GM19025 (cell line): ENCODE data around the gene APOBEC3C.
"Not testable (repeated sequence)": the region's sequence is repeated elsewhere in the genome, so short reads cannot be mapped to it uniquely, and the experiment has no call there.

Experiments
- ATAC-seq: cut with Tn5 transposase; IDR thresholded peaks from one replicate; pipeline ENCODE4 v1.9.1; 2021; ENCODE audit warnings: mild to moderate bottlenecking, low read depth, moderate library complexity; ENCODE audit not compliant: unreplicated experiment

APOBEC3C gene

DNA sequence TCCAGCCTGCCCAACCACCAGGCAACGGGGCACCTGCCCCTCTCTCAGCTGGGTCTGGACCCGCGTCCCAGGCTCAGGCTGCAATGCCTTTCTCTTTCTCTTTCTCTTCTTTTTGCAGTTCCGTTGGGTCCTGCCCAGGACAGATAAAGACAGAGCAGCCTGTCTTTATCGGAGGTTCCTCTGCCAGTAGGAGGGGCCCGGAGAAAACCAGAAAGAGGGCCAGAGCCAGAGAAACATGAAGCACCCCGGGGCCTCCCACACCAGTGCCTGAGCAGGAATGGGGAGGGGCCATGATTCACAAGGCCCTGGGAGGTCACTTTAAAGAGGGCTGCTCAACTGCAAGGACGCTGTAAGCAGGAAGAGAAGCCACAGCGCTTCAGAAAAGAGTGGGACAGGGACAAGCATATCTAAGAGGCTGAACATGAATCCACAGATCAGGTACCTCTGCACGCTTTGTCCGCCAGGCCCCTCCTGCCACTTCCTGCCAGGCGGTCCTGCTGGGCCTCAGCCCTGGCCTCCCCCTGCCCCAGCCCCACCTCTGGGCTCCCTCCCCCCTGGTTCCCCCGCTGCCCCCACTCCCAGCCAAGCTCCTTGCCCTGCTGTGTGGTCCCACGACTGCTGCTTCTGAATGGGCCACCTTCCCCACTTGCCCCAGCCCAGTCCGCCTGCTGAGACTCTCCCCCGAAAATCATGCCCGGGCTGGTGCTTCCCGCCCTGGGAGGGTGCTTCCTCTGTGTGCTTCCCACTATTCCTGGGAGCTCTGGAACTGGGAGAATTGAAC lies at the start of gene APOBEC3C:
Gene APOBEC3C, plus strand, starts transcription at position 316 of the 781 bp plus-strand sequence. Its CDS starts 106 bp downstream, at position 422.
- ATAC-seq: peak; percentile 81

DNA sequence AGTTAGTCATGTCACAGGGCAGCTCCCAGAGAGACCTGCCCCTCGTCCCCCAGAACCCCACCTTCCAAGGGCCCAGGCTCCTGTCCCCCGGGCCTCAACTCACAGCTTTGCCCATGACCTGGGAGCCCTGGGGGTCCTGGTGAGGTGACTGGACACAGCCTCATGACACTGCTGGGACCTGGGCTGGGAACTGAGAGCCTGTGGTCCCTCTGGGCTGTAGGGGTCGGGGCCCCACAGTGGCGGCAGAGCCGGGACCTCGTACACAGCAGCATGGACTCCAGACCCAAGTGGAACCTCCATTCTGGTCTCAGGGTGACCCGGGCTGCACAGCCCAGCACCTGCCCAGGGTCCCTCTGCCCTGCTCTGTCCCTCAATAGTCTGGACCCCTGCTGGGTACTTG lies 49.8 kb upstream of the APOBEC3C start:
- ATAC-seq: no peak

DNA sequence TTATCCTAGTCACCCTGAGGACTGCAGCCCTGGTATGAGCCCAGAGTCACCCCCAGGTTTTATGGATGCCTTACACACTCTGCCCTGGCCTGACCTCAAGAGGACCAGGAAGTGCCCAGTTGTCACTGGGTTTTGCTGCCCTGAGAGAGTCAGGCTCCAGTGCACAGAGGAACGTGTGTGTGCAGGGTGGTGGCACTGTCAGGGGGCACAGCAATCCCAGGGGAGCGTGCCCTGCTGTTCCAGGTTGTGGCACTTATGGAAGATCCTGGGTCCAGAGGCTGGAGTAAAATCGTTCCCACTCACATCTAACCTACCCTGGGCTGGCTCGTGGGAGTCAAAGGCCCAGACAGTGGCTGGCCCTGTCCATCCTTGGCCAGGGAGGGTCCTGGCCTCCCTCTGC lies 49.1 kb upstream of the APOBEC3C start:
- ATAC-seq: no peak

DNA sequence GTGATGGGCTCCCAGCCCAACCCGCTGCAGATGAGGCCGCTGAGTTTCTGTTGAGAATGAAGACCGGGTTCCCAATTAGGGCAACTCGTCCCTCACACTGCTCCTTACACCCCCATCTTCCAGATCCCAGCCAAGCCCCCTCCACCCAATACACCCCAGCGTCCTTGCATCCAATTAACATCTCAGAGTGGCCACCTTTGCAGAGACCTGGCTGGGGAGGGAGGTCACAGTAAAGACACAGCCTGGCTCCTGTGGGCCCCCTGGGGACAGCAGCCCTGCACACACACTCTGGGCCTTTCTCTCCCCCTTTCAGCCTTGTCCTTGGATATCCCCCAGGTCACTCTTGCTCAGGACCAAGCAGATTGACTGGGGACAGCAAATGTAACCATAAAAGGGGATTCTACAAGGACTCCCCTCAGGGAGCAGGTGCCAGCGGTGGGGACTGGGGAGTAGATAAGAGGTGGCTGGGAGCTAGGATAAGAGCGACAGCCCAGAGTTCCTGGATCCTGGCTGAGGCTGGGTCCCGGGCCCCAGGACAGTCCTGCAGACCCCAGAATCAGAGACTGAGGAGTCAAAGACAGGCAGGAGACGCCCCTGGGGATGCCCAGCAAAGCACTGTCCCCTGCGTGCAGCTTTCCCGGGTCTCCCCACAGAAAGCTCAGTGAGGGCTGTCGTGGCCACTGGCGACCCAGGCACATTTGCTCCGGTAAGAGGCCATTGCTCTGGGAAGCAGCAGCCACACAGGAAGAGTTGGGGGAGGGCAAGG lies 48.3 kb upstream of the APOBEC3C start:
- ATAC-seq: no peak

DNA sequence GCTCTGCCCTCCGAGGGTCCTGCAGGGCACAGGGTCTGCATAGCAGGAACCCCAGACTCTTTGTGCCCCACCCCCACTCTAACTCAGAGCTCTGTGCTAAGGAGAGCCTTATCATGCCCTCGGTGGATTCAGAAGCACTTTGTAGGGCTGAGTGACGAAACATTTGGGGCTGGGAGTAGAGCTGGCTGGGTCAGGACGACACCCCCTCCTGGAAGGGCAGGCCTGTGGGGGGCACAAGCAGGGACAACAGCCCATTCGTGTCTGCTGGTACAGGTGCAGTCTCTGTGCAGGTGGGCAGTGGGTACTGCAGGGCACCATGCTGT lies 47.7 kb upstream of the APOBEC3C start:
- ATAC-seq: no peak

DNA sequence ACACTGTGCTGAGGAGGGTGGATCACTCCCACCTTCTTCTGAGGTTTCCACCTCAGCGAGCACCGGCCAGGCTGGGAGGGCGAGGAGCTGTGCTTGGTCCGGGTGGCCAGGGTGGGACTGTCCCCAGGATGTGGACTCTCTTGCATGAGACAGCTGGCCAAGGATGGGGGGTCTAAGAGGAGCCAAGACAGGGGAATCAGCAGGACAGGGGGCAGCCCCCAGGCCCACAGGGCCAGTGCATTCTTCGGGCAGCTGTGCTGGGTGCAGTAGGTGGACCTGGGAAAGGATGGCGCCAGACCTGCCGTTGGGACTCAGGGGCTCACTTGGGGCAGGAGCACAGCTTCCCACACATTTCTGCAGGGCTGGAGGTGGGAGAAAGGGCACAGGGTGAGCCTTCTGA lies 47.1 kb upstream of the APOBEC3C start:
- no peak for ATAC-seq

DNA sequence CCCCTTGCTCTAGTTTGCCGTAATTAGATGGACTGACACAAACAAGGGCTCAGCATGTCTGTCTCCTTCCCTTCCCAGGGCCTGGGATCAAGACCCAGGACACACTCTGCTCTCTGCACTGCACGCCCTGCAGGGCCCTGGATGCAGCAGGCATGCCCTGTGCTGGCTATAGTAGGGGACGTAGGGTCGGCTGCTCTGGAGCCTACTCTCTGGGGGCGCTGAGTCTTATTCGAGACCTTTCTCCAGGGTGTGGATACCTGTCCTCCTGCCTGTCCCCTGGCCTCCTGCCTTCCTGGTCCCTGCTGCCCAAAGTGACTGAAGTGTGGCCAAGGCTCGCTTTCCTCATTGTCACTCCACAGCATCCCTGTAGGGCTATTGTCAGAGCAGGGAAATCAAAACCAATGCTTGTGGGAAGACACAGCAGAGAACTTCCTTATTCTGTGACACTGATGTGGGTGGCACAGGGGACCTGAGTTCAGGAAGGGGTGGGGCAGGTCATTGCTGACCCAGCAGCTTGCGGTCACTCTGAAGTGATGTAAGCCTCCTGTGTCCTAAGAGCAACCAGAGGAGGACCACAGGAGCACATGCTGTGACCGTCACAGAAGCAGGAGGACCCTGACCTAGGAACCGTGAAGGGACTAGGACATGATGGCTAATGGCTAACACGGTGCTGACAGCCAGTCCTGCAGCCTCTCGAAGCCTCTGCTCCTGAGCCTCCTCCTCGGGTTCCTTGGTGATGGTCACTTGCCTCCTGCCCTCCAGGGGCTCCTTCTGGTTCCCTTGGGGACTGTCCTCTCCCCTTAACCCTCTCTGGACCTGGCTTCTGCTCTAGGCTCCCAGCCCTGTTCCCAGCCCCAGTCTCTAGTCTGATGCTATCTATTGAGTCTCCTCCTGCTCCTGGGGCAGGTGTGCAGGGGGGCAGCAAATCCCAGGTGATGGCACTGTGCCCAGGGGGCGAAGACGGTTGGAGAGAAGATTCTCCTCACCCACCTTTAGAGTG lies 46.3 kb upstream of the APOBEC3C start:
- no peak for ATAC-seq

DNA sequence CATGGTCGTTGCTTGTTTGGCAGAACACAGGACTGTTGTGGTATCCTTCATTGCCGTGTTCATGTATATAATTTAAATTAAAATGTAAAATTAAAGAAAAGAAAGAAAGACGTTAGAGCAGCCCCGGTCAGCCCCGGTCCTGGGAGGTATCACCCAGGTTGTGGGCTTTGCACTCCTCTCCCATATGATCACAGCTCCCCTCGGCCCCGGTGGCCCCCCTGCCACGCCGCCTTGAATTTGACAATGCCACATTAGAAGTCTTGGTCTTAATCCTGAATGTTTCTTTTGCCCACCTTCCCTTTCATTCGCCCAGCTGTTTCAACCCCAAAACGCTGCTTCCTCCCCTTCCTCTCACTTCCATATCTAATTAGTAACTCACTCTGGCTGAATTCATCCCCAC lies 45.3 kb upstream of the APOBEC3C start:
- ATAC-seq: no peak

DNA sequence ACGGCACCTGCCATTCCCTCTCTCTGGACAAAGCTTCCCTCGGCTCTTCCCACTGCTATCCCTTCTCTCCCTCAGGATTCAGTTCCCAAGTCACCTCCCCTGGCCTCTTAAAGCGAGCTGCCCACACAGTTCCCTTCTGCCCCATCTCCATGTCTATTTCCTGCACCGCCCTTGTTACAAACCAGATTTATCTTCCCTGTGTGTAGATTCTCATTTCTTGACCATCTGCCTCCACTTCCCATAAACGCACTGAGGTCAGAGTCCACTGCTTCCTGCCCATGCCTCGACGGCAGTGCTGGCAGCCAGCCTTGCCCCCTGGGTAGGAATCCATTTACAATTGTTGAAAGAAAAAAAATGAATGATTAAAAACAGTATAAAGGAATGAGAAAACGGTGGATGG lies 43.5 kb upstream of the APOBEC3C start:
- ATAC-seq: no peak

DNA sequence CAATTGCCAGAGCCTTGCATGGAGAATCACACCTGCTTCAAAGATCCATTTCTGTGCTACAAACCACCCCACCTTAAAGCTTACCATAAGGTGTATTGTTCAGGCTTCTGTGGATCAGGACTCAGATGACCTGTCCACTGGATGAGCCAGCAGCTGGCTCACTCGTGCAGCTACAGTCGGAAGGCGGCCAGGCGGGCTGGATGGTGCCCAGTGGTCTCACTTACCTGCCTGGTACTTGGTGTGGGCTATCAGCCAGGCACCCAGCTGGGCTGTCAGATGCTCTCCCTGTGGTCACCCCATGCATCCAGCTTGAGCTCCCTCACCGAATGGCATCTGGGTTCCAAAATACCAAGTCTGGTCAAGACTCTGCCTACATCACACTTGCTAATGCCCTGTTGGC lies 42.9 kb upstream of the APOBEC3C start:
- ATAC-seq: no peak

DNA sequence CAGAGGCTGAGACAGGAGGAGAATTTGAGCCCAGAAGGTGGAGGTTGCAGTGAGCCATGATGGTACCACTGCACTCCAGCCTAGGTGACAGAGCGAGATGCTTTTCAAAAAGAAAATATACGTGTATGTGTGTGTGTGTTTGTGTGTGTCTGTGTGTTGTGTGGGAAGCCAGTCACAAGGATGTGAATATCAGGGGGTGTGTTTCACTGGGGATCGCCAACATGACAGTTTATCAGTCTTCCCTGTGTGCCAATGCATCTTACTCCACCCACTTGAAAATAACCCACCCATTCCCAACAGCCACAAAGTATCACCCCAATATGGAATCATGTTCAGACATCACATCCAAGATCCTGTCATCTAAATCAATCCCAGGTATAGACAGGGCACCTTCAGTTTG lies 42.3 kb upstream of the APOBEC3C start:
- no peak for ATAC-seq

DNA sequence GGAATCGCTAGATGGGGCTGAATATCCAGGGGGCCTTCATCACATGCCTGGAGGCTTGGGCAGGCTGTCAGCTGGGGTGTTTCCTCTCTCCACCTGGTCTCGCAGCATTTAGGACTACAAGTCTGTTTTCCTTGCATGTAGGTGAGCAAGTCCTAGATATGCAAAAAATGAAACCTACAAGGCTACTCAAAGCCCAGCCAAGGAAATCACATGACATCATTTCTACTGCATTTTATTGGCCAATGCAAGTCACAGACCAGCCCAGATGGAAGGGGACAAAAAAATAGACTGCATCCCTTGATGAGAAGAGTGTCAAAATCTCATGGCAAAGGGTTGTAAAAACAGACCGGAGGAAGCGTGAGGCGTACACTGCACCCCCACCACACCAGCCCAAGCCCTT lies 41.5 kb upstream of the APOBEC3C start:
- ATAC-seq: no peak

DNA sequence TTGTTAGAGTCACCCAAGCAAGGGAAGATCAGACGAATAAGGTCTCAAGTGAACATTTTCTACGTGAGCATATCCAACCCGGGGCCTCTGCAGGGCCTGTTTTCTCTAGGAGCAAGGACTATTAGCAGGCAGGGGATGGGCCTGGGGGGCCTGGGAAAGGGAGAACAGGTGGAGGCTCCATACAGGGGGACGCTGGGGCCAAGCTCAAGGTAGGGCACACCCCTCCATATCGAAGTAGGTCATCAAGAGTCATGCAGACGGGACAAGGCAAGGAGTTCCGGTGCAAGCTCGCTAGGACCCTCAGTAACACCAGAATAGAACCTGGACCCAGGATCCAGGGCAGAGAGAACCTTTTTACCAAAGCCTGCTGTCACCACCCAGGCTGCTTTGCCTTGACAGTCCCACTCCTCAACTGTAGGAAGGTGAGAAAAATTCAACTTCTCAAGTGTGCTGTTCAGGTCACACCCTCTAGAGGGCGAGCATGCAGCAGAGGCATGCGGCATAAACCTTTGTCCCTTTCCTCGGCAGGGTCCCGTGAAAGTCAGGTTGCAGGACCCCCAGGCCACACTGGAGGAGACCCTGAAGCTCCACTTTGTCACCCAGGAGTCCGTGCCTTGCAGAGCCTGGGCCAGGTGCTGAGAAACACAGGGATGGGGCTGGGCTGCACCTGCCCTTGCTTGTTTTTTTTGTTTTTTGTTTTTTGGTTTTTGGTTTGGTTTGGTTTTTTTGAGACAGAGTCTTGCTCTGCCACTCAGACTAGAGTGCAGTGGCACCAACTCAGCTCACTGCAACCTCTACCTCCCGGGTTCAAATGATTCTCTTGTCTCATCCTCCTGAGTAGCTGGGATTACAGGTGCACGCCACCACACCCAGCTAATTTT lies 40.5 kb upstream of the APOBEC3C start:
- no peak for ATAC-seq

DNA sequence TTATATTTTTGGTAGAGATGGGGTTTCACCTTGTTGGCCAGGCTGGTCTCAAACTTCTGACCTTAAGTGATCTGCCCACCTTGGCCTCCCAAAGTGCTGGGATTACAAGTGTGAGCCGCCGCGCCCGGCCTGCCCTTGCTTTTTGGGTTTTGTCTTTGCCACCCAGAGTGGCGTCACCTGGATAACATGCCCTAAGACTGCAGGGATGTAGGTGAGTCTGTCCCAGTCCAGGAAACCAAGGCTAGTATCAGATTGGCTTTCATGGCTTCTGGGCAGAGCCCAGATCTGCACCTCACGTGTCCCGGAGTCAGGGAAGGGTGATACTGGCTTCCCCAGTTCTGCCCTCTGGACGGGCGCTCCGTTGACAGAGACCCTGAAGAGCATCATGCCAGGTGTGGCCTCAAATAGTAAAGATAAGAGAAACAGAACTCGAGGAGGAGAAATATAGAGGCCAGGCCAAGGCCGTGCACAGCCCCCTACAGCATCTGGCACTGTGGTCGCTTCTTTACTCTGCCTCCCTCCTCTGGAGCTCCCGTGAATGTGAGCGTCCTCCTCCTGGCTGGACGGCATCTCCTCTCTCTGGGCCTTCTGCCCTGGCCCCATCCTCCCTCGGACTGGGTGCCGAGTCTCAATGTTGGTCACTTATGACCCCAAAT lies 39.8 kb upstream of the APOBEC3C start:
- no peak for ATAC-seq

DNA sequence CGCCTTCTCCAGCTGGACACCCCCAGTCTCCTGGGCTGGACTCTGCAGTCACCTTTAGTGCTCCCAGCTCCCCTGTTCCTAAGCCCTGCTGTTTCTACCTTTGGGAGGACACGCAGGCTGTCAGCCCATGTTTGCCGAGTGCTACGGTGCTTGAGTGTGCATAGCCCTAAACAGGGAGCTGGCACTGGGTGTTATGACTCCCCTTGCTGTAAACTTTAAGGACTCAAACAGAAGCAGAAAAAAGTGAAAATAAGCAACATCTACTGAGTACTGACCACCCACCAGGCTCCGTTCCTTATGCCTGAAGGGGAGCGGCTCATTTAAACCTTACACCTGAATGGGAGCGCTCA lies 39.3 kb upstream of the APOBEC3C start:
- ATAC-seq: no peak

DNA sequence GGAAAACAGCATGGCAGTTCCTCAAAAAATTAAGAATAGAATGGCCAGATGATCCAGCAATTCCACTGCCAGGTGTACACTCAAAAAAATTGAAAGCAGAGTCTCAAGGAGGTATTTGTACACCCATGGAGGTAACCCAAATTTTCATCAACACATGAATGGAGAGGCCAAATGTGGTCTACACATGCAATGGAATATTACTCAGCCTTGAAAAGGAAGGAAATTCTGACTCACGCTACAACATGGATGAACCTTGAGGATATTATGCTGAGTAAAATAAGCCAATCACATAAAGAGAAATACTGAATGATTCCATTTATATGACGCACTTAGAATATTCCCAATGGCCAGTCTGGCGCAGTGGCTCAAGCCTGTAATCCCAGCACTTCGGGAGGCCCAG lies 36.8 kb upstream of the APOBEC3C start:
- not testable (repeated sequence) for ATAC-seq

DNA sequence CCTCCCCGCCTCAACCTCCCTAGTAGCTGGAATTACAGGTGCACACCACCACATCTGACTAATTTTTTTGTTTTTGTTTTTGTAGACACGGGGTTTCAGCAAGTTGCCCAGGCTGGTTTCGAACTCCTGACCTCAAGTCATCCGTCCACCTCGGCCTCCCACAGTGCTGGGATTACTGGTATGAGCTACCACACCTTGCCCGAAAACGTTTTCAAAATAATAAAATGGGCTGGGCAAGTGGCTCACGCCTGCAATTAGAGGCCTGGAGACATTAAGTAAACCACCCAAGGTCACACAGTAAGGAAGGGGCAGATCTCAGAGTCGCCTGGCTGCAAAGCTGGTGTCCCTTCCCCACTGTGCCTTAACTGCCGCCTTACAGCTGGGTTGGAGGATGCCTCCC lies 33.5 kb upstream of the APOBEC3C start:
- ATAC-seq: not testable (repeated sequence)

DNA sequence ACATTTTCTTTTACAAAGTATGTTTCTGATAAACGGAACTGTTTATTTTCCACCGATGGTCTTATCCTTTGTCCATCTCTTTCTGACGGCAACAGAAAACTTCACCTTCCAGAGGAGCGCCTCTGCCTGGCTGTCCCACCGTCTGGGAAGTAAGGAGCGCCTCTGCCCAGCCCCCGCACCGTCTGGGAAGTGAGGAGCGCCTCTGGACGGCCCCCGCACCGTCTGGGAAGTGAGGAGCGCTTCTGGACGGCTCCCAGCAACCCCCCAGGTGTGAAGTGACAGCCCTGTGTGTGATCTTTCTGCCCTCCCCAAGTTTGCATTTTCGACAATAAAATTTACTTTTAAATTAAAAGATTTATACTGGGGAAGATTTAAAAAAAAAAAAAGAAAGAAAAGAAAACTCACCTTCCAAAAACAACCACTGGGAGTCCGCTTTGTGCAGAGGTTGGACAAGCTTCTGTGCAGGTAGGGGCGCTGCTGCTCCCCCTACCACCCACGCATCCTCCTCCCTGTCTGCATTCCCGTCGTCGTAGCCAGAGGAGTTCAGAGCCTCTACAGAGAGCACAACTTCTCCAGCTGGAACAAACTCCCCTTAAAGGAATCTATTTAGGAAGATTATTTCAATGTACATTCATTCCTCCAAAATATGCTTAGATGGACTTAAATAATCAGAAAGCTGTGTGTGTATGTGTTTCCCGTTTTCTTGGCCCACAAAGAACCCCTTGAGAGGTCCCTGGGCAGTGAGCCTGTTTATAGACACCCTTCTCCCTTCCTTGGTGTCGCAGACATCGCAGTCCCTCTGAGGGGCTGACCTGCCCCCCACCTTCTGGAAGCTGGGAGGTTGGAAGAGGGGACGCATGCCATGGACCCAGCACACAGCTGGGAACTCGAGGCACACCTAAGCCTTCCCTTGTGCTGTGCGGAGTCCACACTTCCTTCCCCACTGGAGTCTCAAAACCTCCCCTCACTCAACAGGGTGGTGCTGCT lies 32.8 kb upstream of the APOBEC3C start:
- no peak for ATAC-seq
